Measurements from ENCODE around the gene CAMK2G. TPM values are rescaled to one million over a fixed set of nuclear protein-coding genes. Genes with fewer than 3 reads are reported as not detected.
A peak's percentile ranks its signal among the peaks of the same experiment; 100 is the strongest.

Gene CAMK2G
- total RNA-seq, 1 experiment from 2014 or later: 147 TPM

DNA sequence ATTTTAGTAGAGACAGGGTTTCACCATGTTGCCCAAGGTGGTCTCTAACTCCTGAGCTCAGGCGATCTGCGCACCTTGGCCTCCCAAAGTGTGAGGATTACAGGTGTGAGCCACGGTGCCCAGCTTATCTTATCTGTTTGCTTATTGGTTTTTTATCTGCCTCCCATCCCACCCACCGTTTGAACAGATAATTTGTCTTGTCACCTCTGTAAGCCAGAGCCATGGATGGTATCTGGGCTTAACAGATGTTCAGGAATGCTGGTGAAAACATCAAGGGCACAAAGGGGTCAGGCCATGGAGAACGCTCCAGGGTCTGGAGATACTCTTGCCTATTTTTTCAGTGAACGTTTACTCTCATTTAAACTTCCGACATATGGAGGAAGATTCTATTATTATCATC, 51.0 kb downstream of the CAMK2G start:
- Histone ChIP-seq H3K27me3 (ENCODE audit: insufficient read depth, low read depth) (no peaks in the 10 kb centered on the region), H3K4me1 (replicated peaks; ENCODE audit: insufficient read depth) (no peaks in the 10 kb centered on the region), H3K9me2 (ENCODE audit: insufficient read depth) (no peaks in the 10 kb centered on the region), H4K20me1 (ENCODE audit: insufficient read depth) (peaks cover 13% of the 10 kb centered on the region), H3K79me2 (ENCODE audit: low read depth) (no peaks in the 10 kb centered on the region), H3K9me3 (ENCODE audit: insufficient read depth, low read depth) (no peaks in the 10 kb centered on the region), H3K4me2 (no peak overlapping the region), H3F3A (ENCODE audit: insufficient read depth, low read depth) (peaks cover 68% of the 10 kb centered on the region), H3K27ac (no peak overlapping the region), H3K4me3 (no peak overlapping the region), H3K36me3 (ENCODE audit: low read depth) (peaks cover 59% of the 10 kb centered on the region), H2AFZ (no peak overlapping the region)
- DNase-seq: no peak
- CTCF ChIA-PET: no interaction called here
- TF ChIP-seq, protein P1, sequence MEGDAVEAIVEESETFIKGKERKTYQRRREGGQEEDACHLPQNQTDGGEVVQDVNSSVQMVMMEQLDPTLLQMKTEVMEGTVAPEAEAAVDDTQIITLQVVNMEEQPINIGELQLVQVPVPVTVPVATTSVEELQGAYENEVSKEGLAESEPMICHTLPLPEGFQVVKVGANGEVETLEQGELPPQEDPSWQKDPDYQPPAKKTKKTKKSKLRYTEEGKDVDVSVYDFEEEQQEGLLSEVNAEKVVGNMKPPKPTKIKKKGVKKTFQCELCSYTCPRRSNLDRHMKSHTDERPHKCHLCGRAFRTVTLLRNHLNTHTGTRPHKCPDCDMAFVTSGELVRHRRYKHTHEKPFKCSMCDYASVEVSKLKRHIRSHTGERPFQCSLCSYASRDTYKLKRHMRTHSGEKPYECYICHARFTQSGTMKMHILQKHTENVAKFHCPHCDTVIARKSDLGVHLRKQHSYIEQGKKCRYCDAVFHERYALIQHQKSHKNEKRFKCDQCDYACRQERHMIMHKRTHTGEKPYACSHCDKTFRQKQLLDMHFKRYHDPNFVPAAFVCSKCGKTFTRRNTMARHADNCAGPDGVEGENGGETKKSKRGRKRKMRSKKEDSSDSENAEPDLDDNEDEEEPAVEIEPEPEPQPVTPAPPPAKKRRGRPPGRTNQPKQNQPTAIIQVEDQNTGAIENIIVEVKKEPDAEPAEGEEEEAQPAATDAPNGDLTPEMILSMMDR (conservative IDR thresholded peaks at IDR 0.05): no peak
- no peak for TF ChIP-seq EZH2 (IDR thresholded peaks at IDR 0.05; ENCODE audit: low read depth)
- intact Hi-C loops (cut with micrococcal nuclease; ENCODE audit: unreplicated experiment): no loop called here
- POLR2A ChIA-PET (ENCODE audit: unreplicated experiment): interaction anchor here (0.6 kb wide), 1 partner anchor 13 kb away, joined by 4 read pairs; no protein-coding TSS in a partner anchor
- no TSS peak for BruUV-seq (replicated peaks)

DNA sequence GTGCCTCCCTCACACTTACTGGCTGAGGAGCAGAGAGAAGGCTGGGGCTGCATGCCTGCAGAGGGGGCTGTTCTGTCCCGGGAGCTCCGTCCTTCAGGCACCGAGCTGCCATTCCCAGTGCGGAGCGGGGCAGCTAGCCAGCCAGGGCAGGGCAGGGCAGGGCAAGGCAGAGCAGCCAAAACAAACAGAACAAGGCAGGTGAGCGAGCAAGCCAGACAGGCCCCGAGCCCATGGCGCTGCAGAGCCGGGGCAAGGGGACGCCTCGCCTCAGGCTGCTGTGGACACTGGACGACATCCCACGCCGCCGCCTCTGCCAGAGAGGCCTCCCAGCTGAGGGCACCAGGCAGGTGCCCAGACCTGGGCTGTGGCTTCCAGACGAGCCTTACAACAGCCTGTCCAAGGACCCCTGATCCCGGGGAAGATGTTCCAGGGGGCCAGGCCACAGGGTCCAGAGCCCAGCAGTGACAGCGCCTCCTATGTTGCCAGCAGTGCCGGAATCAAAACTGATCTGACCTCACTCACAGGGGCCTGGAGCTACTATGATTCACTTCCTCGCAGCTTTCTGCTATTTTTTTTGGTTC, 54.8 kb downstream of the CAMK2G start:
- Histone ChIP-seq H3K4me3 (no peak overlapping the region), H3K79me2 (ENCODE audit: low read depth) (no peaks in the 10 kb centered on the region), H3F3A (ENCODE audit: insufficient read depth, low read depth) (peaks cover 81% of the 10 kb centered on the region), H3K4me1 (replicated peaks; ENCODE audit: insufficient read depth) (no peaks in the 10 kb centered on the region), H3K27ac (no peak overlapping the region), H2AFZ (no peak overlapping the region), H3K4me2 (no peak overlapping the region), H3K9me2 (ENCODE audit: insufficient read depth) (no peaks in the 10 kb centered on the region), H3K9me3 (ENCODE audit: insufficient read depth, low read depth) (no peaks in the 10 kb centered on the region), H3K36me3 (ENCODE audit: low read depth) (peaks cover 57% of the 10 kb centered on the region), H3K27me3 (ENCODE audit: insufficient read depth, low read depth) (no peaks in the 10 kb centered on the region), H4K20me1 (ENCODE audit: insufficient read depth) (peaks cover 22% of the 10 kb centered on the region)
- CTCF ChIA-PET: no interaction called here
- BruUV-seq (replicated peaks): no TSS peak
- TF ChIP-seq, protein P1 (conservative IDR thresholded peaks at IDR 0.05): no peak
- no peak for TF ChIP-seq EZH2 (IDR thresholded peaks at IDR 0.05; ENCODE audit: low read depth)
- DNase-seq: peak in 1 of 2 experiments; percentile 51
- POLR2A ChIA-PET (ENCODE audit: unreplicated experiment): no interaction called here
- intact Hi-C loops (cut with micrococcal nuclease; ENCODE audit: unreplicated experiment): no loop called here

DNA sequence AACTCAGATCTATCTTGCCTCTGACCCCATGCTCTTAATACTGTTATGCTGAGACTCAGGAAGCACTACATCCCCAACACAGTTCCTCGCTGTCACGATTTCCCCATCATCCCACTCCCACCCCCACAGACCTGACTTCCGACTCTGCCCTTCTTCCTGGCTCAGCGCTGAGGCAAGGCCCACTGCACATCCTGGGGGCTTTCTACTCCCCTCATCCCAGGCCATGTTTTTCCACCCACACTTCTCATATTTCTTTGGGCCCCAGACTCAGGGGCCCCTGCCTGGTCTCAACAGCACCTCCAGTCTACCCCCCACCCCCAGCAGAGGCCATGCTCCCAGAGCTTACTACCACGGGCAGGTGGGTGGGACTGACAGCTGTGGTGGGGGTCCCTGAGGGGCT, 55.3 kb downstream of the CAMK2G start:
- no peaks in the 10 kb centered on the region for H3K27me3 ChIP-seq (ENCODE audit: insufficient read depth, low read depth)
- ChIA-PET POLR2A (ENCODE audit: unreplicated experiment) (no interaction called here), CTCF (no interaction called here)
- H2AFZ ChIP-seq: no peak overlapping the region
- H3K79me2 ChIP-seq (ENCODE audit: low read depth): no peaks in the 10 kb centered on the region
- H4K20me1 ChIP-seq (ENCODE audit: insufficient read depth): peaks cover 22% of the 10 kb centered on the region
- DNase-seq: no peak
- no peaks in the 10 kb centered on the region for H3K4me1 ChIP-seq (replicated peaks; ENCODE audit: insufficient read depth)
- peaks cover 56% of the 10 kb centered on the region for H3K36me3 ChIP-seq (ENCODE audit: low read depth)
- H3K9me3 ChIP-seq (ENCODE audit: insufficient read depth, low read depth): no peaks in the 10 kb centered on the region
- BruUV-seq (replicated peaks): no TSS peak
- peaks cover 83% of the 10 kb centered on the region for H3F3A ChIP-seq (ENCODE audit: insufficient read depth, low read depth)
- intact Hi-C loops (cut with micrococcal nuclease; ENCODE audit: unreplicated experiment): no loop called here
- H3K4me3 ChIP-seq: no peak overlapping the region
- no peaks in the 10 kb centered on the region for H3K9me2 ChIP-seq (ENCODE audit: insufficient read depth)
- H3K4me2 ChIP-seq: no peak overlapping the region
- TF ChIP-seq, protein P1 (conservative IDR thresholded peaks at IDR 0.05): no peak
- TF ChIP-seq EZH2 (IDR thresholded peaks at IDR 0.05; ENCODE audit: low read depth): no peak
- H3K27ac ChIP-seq: no peak overlapping the region
